ENCODE data around the gene CDC73. TPM values are rescaled to one million over a fixed set of nuclear protein-coding genes. Genes with fewer than 3 reads are reported as not detected.

The CDC73 gene
- total RNA-seq, 1 donor: 33.4 TPM

GRCh38 chr1:193303849-193304248 is 182.0 kb downstream of the CDC73 start:
- TF ChIP-seq CTCF (IDR thresholded peaks at IDR 0.05; ENCODE audit: insufficient read depth, low read length): no peak
- DNase-seq (ENCODE audit: low read depth): no peak
- no peak overlapping the region for H3K4me3 ChIP-seq (ENCODE audit: low read depth, low read length)

Small RNA genes lying within 50 kb of the gene (small RNA-seq; reads per million reads assigned to genes)
- gene MIR1278: not detected

Other genes starting within 250 kb of the CDC73 start
- gene UCHL5, start 62.7 kb upstream of the CDC73 start, total RNA-seq (ENCODE audit: low replicate concordance): 35.6 TPM in 2 replicates
- 92.8 and 134 TPM in 2 replicates for gene RO60, start 62.4 kb upstream of the CDC73 start, total RNA-seq (ENCODE audit: low replicate concordance)
- gene GLRX2, start 16.6 kb upstream of the CDC73 start, total RNA-seq (ENCODE audit: low replicate concordance): 4.3 and 25.7 TPM in 2 replicates
- gene B3GALT2, start 64.6 kb downstream of the CDC73 start, total RNA-seq (ENCODE audit: low replicate concordance): 0.18 and 1.2 TPM in 2 replicates